HCT116 (cell line): ENCODE results near the gene OR3A3.

Experiments used
- EGR1 ChIP-seq: IDR thresholded peaks from 2 replicates; pipeline ENCODE4 v1.6.1; 2012; ENCODE audit warnings: low read depth
- EZH2 ChIP-seq: fragments of 200-600 bp; sonication (generic); IDR thresholded peaks from 2 replicates; pipeline ENCODE4 v1.6.1; 2017; ENCODE audit warnings: antibody characterized with exemption, mixed run types
- EZH2phosphoT487 ChIP-seq: fragments of 200-600 bp; IDR thresholded peaks from 2 replicates; pipeline ENCODE4 v1.6.1; 2018; ENCODE audit warnings: antibody characterized with exemption, borderline replicate concordance
- POLR2A ChIP-seq: IDR thresholded peaks from 2 replicates; pipeline ENCODE4 v1.7.0; 2011; ENCODE audit warnings: borderline replicate concordance; ENCODE audit not compliant: insufficient read depth, insufficient read length; ENCODE audit errors: extremely low read depth
- POLR2AphosphoS5 ChIP-seq: IDR thresholded peaks from 2 replicates; pipeline ENCODE4 v1.6.1; 2011; ENCODE audit warnings: mild to moderate bottlenecking, low read depth, low read length, moderate library complexity
- RAD21 ChIP-seq: IDR thresholded peaks from 2 replicates; pipeline ENCODE4 v1.6.1; 2012; ENCODE audit warnings: low read depth, mild to moderate bottlenecking
- SIN3A ChIP-seq: IDR thresholded peaks from 2 replicates; pipeline ENCODE4 v1.6.1; 2012; ENCODE audit warnings: low read depth
- SRF ChIP-seq: IDR thresholded peaks from 2 replicates; pipeline ENCODE4 v1.6.1; 2012; ENCODE audit warnings: low read depth
- TCF7L2 ChIP-seq: IDR thresholded peaks from 2 replicates; pipeline ENCODE4 v1.7.0; 2011; ENCODE audit warnings: borderline replicate concordance, inconsistent platforms; ENCODE audit not compliant: insufficient read depth, insufficient read length; ENCODE audit errors: extremely low read depth
- TF ChIP-seq, protein P1 (sequence below), 3 experiments: fragments of 200-600 bp in 1 of 3; sonication (generic) in 1 of 3; IDR thresholded peaks in 2 of 3; conservative IDR thresholded peaks in 1 of 3; 2 replicates each; pipeline ENCODE4 v1.5.1; 2012 to 2017; ENCODE audit warnings: low read depth in 2 of 3, low read length in 2 of 3, antibody characterized with exemption in 1 of 3, borderline replicate concordance in 1 of 3, control low read depth in 1 of 3, mild to moderate bottlenecking in 1 of 3, mixed read lengths in 1 of 3, mixed run types in 1 of 3, moderate library complexity in 1 of 3; ENCODE audit not compliant: insufficient read depth in 1 of 3
- TF ChIP-seq, protein P2 (sequence below): IDR thresholded peaks from 2 replicates; pipeline ENCODE4 v1.6.1; 2012
- TF ChIP-seq, protein P3 (sequence below): IDR thresholded peaks from 2 replicates; pipeline ENCODE4 v1.6.1; 2012; ENCODE audit warnings: low read depth
- TF ChIP-seq, protein P4 (sequence below): IDR thresholded peaks from 2 replicates; pipeline ENCODE4 v1.6.1; 2011; ENCODE audit warnings: mild to moderate bottlenecking, low read length, moderate library complexity; ENCODE audit not compliant: insufficient replicate concordance; ENCODE audit errors: extremely low read depth

DNA sequence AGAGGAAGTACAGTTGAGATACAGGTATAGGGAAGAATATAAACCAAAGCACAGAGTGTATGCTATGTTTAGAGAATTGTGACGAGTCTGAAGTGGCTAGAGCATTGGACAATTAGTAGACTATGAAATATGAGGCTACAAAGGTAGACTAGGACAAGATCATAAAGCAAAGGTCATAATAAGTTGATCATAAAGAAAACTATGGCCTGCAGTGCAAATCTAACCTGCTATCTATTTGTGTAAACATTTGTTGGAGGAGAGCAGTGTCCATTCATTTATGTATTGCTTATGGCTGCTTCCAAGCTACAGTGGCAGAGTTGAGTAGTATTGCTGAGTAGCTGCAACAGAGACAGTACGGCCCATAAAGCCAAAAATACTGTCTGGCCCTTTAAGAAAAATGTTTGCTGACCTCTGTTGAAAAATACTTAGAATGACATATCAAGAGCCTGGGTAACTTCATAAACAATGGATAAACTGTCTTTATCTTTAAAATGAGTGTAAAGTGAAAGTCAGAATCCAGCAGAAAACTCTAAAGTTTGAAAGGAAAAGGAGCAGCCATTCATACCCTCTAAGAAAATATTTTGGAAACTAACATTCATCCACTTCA, 37.0 kb downstream of the OR3A3 start:
- no peak for TF ChIP-seq TCF7L2
- no peak for TF ChIP-seq EGR1
- TF ChIP-seq, protein P1, sequence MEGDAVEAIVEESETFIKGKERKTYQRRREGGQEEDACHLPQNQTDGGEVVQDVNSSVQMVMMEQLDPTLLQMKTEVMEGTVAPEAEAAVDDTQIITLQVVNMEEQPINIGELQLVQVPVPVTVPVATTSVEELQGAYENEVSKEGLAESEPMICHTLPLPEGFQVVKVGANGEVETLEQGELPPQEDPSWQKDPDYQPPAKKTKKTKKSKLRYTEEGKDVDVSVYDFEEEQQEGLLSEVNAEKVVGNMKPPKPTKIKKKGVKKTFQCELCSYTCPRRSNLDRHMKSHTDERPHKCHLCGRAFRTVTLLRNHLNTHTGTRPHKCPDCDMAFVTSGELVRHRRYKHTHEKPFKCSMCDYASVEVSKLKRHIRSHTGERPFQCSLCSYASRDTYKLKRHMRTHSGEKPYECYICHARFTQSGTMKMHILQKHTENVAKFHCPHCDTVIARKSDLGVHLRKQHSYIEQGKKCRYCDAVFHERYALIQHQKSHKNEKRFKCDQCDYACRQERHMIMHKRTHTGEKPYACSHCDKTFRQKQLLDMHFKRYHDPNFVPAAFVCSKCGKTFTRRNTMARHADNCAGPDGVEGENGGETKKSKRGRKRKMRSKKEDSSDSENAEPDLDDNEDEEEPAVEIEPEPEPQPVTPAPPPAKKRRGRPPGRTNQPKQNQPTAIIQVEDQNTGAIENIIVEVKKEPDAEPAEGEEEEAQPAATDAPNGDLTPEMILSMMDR (IDR thresholded peaks at IDR 0.05 in 2 of 3, conservative IDR thresholded peaks at IDR 0.05 in 1 of 3; ENCODE audit: borderline replicate concordance in 1 of 3, insufficient read depth in 1 of 3, low read depth in 2 of 3, low read length in 2 of 3): no peak
- TF ChIP-seq, protein P2, sequence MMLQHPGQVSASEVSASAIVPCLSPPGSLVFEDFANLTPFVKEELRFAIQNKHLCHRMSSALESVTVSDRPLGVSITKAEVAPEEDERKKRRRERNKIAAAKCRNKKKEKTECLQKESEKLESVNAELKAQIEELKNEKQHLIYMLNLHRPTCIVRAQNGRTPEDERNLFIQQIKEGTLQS: no peak
- TF ChIP-seq POLR2AphosphoS5: no peak
- TF ChIP-seq RAD21: no peak; the same call in 1 of the 2 replicates
- TF ChIP-seq SIN3A: no peak
- TF ChIP-seq, protein P3, sequence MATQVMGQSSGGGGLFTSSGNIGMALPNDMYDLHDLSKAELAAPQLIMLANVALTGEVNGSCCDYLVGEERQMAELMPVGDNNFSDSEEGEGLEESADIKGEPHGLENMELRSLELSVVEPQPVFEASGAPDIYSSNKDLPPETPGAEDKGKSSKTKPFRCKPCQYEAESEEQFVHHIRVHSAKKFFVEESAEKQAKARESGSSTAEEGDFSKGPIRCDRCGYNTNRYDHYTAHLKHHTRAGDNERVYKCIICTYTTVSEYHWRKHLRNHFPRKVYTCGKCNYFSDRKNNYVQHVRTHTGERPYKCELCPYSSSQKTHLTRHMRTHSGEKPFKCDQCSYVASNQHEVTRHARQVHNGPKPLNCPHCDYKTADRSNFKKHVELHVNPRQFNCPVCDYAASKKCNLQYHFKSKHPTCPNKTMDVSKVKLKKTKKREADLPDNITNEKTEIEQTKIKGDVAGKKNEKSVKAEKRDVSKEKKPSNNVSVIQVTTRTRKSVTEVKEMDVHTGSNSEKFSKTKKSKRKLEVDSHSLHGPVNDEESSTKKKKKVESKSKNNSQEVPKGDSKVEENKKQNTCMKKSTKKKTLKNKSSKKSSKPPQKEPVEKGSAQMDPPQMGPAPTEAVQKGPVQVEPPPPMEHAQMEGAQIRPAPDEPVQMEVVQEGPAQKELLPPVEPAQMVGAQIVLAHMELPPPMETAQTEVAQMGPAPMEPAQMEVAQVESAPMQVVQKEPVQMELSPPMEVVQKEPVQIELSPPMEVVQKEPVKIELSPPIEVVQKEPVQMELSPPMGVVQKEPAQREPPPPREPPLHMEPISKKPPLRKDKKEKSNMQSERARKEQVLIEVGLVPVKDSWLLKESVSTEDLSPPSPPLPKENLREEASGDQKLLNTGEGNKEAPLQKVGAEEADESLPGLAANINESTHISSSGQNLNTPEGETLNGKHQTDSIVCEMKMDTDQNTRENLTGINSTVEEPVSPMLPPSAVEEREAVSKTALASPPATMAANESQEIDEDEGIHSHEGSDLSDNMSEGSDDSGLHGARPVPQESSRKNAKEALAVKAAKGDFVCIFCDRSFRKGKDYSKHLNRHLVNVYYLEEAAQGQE: no peak
- TF ChIP-seq SRF: no peak
- TF ChIP-seq POLR2A: no peak
- TF ChIP-seq, protein P4, sequence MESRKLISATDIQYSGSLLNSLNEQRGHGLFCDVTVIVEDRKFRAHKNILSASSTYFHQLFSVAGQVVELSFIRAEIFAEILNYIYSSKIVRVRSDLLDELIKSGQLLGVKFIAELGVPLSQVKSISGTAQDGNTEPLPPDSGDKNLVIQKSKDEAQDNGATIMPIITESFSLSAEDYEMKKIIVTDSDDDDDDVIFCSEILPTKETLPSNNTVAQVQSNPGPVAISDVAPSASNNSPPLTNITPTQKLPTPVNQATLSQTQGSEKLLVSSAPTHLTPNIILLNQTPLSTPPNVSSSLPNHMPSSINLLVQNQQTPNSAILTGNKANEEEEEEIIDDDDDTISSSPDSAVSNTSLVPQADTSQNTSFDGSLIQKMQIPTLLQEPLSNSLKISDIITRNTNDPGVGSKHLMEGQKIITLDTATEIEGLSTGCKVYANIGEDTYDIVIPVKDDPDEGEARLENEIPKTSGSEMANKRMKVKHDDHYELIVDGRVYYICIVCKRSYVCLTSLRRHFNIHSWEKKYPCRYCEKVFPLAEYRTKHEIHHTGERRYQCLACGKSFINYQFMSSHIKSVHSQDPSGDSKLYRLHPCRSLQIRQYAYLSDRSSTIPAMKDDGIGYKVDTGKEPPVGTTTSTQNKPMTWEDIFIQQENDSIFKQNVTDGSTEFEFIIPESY: no peak
- TF ChIP-seq EZH2phosphoT487: no peak
- no peak for TF ChIP-seq EZH2
